ENCODE results near the gene ZNF280A. TPM values are rescaled to one million over a fixed set of nuclear protein-coding genes. Genes with fewer than 3 reads are reported as not detected.

Gene ZNF280A
- total and polyA plus RNA-seq, 4 experiments from 2014 or later: not detected

GRCh38 chr22:22548910-22549309, 28.8 kb upstream of the ZNF280A start:
- Histone ChIP-seq H3K36me3 (ENCODE audit: insufficient read depth, low read length) (peaks cover 10% of the 10 kb centered on the region), H3K27ac (ENCODE audit: low read depth, low read length) (no peak overlapping the region), H3K27me3 (ENCODE audit: insufficient read depth, low read length) (no peaks in the 10 kb centered on the region), H3K4me3 (ENCODE audit: low read length in 2 of 2) (no peak overlapping the region), H3K9me3 (ENCODE audit: control insufficient read depth in 1 of 2, low read length in 2 of 2) (no peaks in the 10 kb centered on the region), H3K4me1 (ENCODE audit: insufficient read depth, low read length) (no peaks in the 10 kb centered on the region)
- Mint-ChIP-seq H3K9me3 (no peaks in the 10 kb centered on the region), H3K36me3 (no peaks in the 10 kb centered on the region), H3K4me1 (no peaks in the 10 kb centered on the region), H3K4me3 (no peak overlapping the region), H3K27me3 (peaks cover 0 to 4% of the 10 kb centered on the region in 2 donors), H3K27ac (no peak overlapping the region)
- ChIA-PET POLR2A (ENCODE audit: partially characterized antibody) (no interaction called here), CTCF (ENCODE audit: partially characterized antibody) (no interaction called here)
- DNase-seq: no peak
- intact Hi-C loops (cut with micrococcal nuclease): no loop called here

- Mint-ChIP-seq H3K9me3 (no peaks in the 10 kb centered on the region), H3K4me3 (no peak overlapping the region), H3K36me3 (no peaks in the 10 kb centered on the region), H3K4me1 (no peaks in the 10 kb centered on the region), H3K27ac (peak overlapping the region in 1 of 7 donors; percentile 25), H3K27me3 (peaks cover 0 to 4% of the 10 kb centered on the region in 2 donors)
- Histone ChIP-seq H3K4me3 (ENCODE audit: low read length in 2 of 2) (no peak overlapping the region), H3K27me3 (ENCODE audit: insufficient read depth, low read length) (no peaks in the 10 kb centered on the region), H3K4me1 (ENCODE audit: insufficient read depth, low read length) (no peaks in the 10 kb centered on the region), H3K36me3 (ENCODE audit: insufficient read depth, low read length) (peaks cover 10% of the 10 kb centered on the region), H3K27ac (ENCODE audit: low read depth, low read length) (no peak overlapping the region), H3K9me3 (ENCODE audit: control insufficient read depth in 1 of 2, low read length in 2 of 2) (no peaks in the 10 kb centered on the region)
- POLR2A ChIA-PET (ENCODE audit: partially characterized antibody): no interaction called here
- intact Hi-C loops (cut with micrococcal nuclease): no loop called here
- DNase-seq: no peak
- CTCF ChIA-PET (ENCODE audit: partially characterized antibody): no interaction called here
These were observed 28.2 kb upstream of the ZNF280A start for GRCh38 chr22:22548317-22548716.

- CTCF ChIA-PET (ENCODE audit: partially characterized antibody): no interaction called here
- H3K4me1 Mint-ChIP-seq: no peaks in the 10 kb centered on the region
- intact Hi-C loops (cut with micrococcal nuclease): no loop called here
- H3K4me3 ChIP-seq (ENCODE audit: low read length in 2 of 2): no peak overlapping the region
- no peak overlapping the region for H3K27ac ChIP-seq (ENCODE audit: low read depth, low read length)
- no peaks in the 10 kb centered on the region for H3K9me3 Mint-ChIP-seq
- DNase-seq: no peak
- peaks cover 1 to 4% of the 10 kb centered on the region in 2 donors for H3K27me3 Mint-ChIP-seq
- H3K36me3 Mint-ChIP-seq: no peaks in the 10 kb centered on the region
- H3K4me1 ChIP-seq (ENCODE audit: insufficient read depth, low read length): no peaks in the 10 kb centered on the region
- no peaks in the 10 kb centered on the region for H3K27me3 ChIP-seq (ENCODE audit: insufficient read depth, low read length)
- H3K4me3 Mint-ChIP-seq: no peak overlapping the region
- no peak overlapping the region for H3K27ac Mint-ChIP-seq
- peaks cover 10% of the 10 kb centered on the region for H3K36me3 ChIP-seq (ENCODE audit: insufficient read depth, low read length)
- POLR2A ChIA-PET (ENCODE audit: partially characterized antibody): no interaction called here
- H3K9me3 ChIP-seq (ENCODE audit: control insufficient read depth in 1 of 2, low read length in 2 of 2): no peaks in the 10 kb centered on the region
These were observed 27.7 kb upstream of the ZNF280A start for GRCh38 chr22:22547692-22548300.

GRCh38 chr22:22547226-22547625, 27.2 kb upstream of the ZNF280A start:
- Histone ChIP-seq H3K9me3 (ENCODE audit: control insufficient read depth in 1 of 2, low read length in 2 of 2) (no peaks in the 10 kb centered on the region), H3K4me3 (ENCODE audit: low read length in 2 of 2) (no peak overlapping the region), H3K4me1 (ENCODE audit: insufficient read depth, low read length) (no peaks in the 10 kb centered on the region), H3K36me3 (ENCODE audit: insufficient read depth, low read length) (peaks cover 10% of the 10 kb centered on the region), H3K27ac (ENCODE audit: low read depth, low read length) (no peak overlapping the region), H3K27me3 (ENCODE audit: insufficient read depth, low read length) (no peaks in the 10 kb centered on the region)
- H3K27ac Mint-ChIP-seq: no peak overlapping the region
- no peak overlapping the region for H3K4me3 Mint-ChIP-seq
- no peaks in the 10 kb centered on the region for H3K9me3 Mint-ChIP-seq
- H3K36me3 Mint-ChIP-seq: no peaks in the 10 kb centered on the region
- H3K27me3 Mint-ChIP-seq: peaks cover 1 to 5% of the 10 kb centered on the region in 2 donors
- CTCF ChIA-PET (ENCODE audit: partially characterized antibody): no interaction called here
- intact Hi-C loops (cut with micrococcal nuclease): no loop called here
- POLR2A ChIA-PET (ENCODE audit: partially characterized antibody): no interaction called here
- DNase-seq: no peak
- H3K4me1 Mint-ChIP-seq: no peaks in the 10 kb centered on the region

GRCh38 chr22:22546490-22546889, 26.4 kb upstream of the ZNF280A start:
- DNase-seq: no peak
- H3K4me1 Mint-ChIP-seq: no peaks in the 10 kb centered on the region
- Histone ChIP-seq H3K36me3 (ENCODE audit: insufficient read depth, low read length) (peaks cover 10% of the 10 kb centered on the region), H3K9me3 (ENCODE audit: control insufficient read depth in 1 of 2, low read length in 2 of 2) (no peaks in the 10 kb centered on the region), H3K4me1 (ENCODE audit: insufficient read depth, low read length) (no peaks in the 10 kb centered on the region), H3K4me3 (ENCODE audit: low read length in 2 of 2) (no peak overlapping the region), H3K27ac (ENCODE audit: low read depth, low read length) (no peak overlapping the region), H3K27me3 (ENCODE audit: insufficient read depth, low read length) (no peaks in the 10 kb centered on the region)
- ChIA-PET CTCF (ENCODE audit: partially characterized antibody) (no interaction called here), POLR2A (ENCODE audit: partially characterized antibody) (no interaction called here)
- H3K36me3 Mint-ChIP-seq: no peaks in the 10 kb centered on the region
- peaks cover 1 to 6% of the 10 kb centered on the region in 2 donors for H3K27me3 Mint-ChIP-seq
- H3K27ac Mint-ChIP-seq: no peak overlapping the region
- H3K4me3 Mint-ChIP-seq: no peak overlapping the region
- intact Hi-C loops (cut with micrococcal nuclease): no loop called here
- no peaks in the 10 kb centered on the region for H3K9me3 Mint-ChIP-seq

- H3K27ac ChIP-seq (ENCODE audit: low read depth, low read length): no peak overlapping the region
- no peak overlapping the region for H3K4me3 ChIP-seq (ENCODE audit: low read length in 2 of 2)
- DNase-seq: no peak
- H3K27ac Mint-ChIP-seq: no peak overlapping the region
- POLR2A ChIA-PET (ENCODE audit: partially characterized antibody): no interaction called here
- H3K9me3 ChIP-seq (ENCODE audit: control insufficient read depth in 1 of 2, low read length in 2 of 2): no peaks in the 10 kb centered on the region
- H3K4me1 Mint-ChIP-seq: no peaks in the 10 kb centered on the region
- CTCF ChIA-PET (ENCODE audit: partially characterized antibody): no interaction called here
- intact Hi-C loops (cut with micrococcal nuclease): no loop called here
- H3K27me3 Mint-ChIP-seq: peaks cover 1 to 6% of the 10 kb centered on the region in 2 donors
- no peaks in the 10 kb centered on the region for H3K9me3 Mint-ChIP-seq
- no peaks in the 10 kb centered on the region for H3K36me3 Mint-ChIP-seq
- no peaks in the 10 kb centered on the region for H3K4me1 ChIP-seq (ENCODE audit: insufficient read depth, low read length)
- H3K4me3 Mint-ChIP-seq: no peak overlapping the region
- H3K27me3 ChIP-seq (ENCODE audit: insufficient read depth, low read length): no peaks in the 10 kb centered on the region
- peaks cover 8% of the 10 kb centered on the region for H3K36me3 ChIP-seq (ENCODE audit: insufficient read depth, low read length)
These were observed 25.0 kb upstream of the ZNF280A start for GRCh38 chr22:22545084-22545483.

GRCh38 chr22:22538226-22538989, 18.3 kb upstream of the ZNF280A start:
- no peak overlapping the region for H3K27ac ChIP-seq (ENCODE audit: low read depth, low read length)
- H3K4me1 ChIP-seq (ENCODE audit: insufficient read depth, low read length): no peaks in the 10 kb centered on the region
- H3K27ac Mint-ChIP-seq: no peak overlapping the region
- no peaks in the 10 kb centered on the region for H3K9me3 Mint-ChIP-seq
- ChIA-PET CTCF (ENCODE audit: partially characterized antibody) (no interaction called here), POLR2A (ENCODE audit: partially characterized antibody) (no interaction called here)
- H3K4me1 Mint-ChIP-seq: no peaks in the 10 kb centered on the region
- intact Hi-C loops (cut with micrococcal nuclease): no loop called here
- no peaks in the 10 kb centered on the region for H3K36me3 Mint-ChIP-seq
- no peaks in the 10 kb centered on the region for H3K36me3 ChIP-seq (ENCODE audit: insufficient read depth, low read length)
- DNase-seq: no peak
- no peaks in the 10 kb centered on the region for H3K27me3 ChIP-seq (ENCODE audit: insufficient read depth, low read length)
- H3K4me3 Mint-ChIP-seq: no peak overlapping the region
- peaks cover 6 to 15% of the 10 kb centered on the region in 2 donors for H3K27me3 Mint-ChIP-seq
- H3K4me3 ChIP-seq (ENCODE audit: low read length in 2 of 2): no peak overlapping the region
- H3K9me3 ChIP-seq (ENCODE audit: control insufficient read depth in 1 of 2, low read length in 2 of 2): no peaks in the 10 kb centered on the region
